HL-60 (cell line): ENCODE data around the gene SLC9A3.

Experiments used
- CTCF ChIP-seq: IDR thresholded peaks from one replicate; pipeline ENCODE4 v1.5.1; 2011; ENCODE audit warnings: low read length, control low read depth, inconsistent platforms; ENCODE audit not compliant: insufficient read depth
- GABPA ChIP-seq: IDR thresholded peaks from 2 replicates; pipeline ENCODE4 v1.6.1; 2012; ENCODE audit warnings: low read depth

DNA sequence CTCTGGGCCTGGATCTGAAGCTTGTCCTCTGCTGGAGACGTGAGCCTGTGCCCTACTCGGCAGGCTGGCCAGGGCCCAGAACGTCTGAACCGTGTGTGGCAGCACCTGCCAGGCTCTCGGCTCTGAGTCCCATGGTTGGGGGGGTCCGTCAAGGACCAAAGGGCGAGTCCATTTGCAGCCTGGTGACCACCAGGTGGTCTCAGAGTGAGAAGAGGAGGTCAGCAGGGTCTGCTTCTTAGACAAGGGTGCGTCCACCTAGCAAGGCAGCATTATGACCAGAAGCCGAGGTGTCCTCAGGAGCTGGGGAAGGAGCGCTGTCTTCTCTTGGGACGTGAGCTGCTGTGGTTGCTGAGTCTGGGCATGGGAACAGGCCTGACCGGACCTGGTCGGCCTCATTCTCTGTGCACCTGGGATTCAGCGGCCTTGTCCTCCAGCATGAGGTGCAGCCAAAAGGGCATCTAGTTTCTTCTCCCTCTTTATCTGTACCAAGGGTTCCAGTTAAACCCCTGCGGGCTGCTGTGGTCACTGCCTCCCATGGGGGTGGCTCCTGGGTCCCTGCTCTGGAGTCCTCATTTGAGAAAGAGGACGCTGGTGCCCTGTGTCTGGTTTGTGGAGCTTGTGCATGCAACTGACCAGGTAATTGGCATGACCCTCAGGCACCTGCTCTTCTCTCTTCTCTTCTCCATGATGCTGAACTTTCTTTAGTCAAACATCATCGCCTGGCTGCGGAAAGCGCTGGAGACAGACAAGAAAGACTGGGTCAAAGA, 66.9 kb downstream of the SLC9A3 start:
- no peak for TF ChIP-seq GABPA
- TF ChIP-seq CTCF, result no peak
